ENCODE results near the gene RGS19.

GRCh38 chr20:64111841-64112641 lies 32.7 kb upstream of the RGS19 start:
- TF ChIP-seq CTCF (IDR thresholded peaks at IDR 0.05) (no peak), POLR2A (IDR thresholded peaks at IDR 0.05) (no peak)
